ENCODE results near the gene LRRC2. TPM values are rescaled to one million over a fixed set of nuclear protein-coding genes. Genes with fewer than 3 reads are reported as not detected.

LRRC2 gene
- total RNA-seq, 3 donors from 2014 or later: 1.5 to 13.8 (median 2.0) TPM

DNA sequence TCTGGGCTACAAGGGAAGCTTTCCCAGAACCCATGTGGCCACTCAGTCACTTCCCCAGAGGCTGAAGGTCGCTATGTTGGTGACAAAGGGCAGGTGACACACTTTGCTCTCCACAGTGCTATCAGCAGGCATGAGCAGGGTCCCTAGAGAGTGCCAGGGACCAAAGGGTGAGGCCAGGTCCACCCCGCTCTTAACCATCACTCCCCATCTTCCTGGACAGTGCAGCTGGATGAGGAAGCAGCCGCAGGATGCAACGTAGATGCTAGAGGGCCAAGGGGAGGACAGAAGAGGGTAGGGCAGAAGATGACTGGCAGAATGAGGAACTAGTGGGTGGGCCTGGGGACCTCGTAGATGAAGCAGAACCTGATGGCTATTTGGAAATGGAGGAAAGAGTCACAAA lies 87.8 kb downstream of the LRRC2 start:
- no peaks in the 10 kb centered on the region for H3K36me3 ChIP-seq
- no peaks in the 10 kb centered on the region for H3K9me3 ChIP-seq
- no peaks in the 10 kb centered on the region for H3K27me3 ChIP-seq
- no peak overlapping the region for H3K27ac ChIP-seq
- intact Hi-C loops (cut with DNase I; ENCODE audit: low total_unique reads): no loop called here
- TF ChIP-seq POLR2A (IDR thresholded peaks at IDR 0.05) (no peak), POLR2AphosphoS5 (IDR thresholded peaks at IDR 0.05) (no peak)
- TF ChIP-seq, protein P1, sequence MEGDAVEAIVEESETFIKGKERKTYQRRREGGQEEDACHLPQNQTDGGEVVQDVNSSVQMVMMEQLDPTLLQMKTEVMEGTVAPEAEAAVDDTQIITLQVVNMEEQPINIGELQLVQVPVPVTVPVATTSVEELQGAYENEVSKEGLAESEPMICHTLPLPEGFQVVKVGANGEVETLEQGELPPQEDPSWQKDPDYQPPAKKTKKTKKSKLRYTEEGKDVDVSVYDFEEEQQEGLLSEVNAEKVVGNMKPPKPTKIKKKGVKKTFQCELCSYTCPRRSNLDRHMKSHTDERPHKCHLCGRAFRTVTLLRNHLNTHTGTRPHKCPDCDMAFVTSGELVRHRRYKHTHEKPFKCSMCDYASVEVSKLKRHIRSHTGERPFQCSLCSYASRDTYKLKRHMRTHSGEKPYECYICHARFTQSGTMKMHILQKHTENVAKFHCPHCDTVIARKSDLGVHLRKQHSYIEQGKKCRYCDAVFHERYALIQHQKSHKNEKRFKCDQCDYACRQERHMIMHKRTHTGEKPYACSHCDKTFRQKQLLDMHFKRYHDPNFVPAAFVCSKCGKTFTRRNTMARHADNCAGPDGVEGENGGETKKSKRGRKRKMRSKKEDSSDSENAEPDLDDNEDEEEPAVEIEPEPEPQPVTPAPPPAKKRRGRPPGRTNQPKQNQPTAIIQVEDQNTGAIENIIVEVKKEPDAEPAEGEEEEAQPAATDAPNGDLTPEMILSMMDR (IDR thresholded peaks at IDR 0.05): no peak
- H3K4me3 ChIP-seq: no peak overlapping the region
- no peaks in the 10 kb centered on the region for H3K4me1 ChIP-seq
- DNase-seq (ENCODE audit: low spot score in 2 of 2): peak in 1 of 2 donors; percentile 28

DNA sequence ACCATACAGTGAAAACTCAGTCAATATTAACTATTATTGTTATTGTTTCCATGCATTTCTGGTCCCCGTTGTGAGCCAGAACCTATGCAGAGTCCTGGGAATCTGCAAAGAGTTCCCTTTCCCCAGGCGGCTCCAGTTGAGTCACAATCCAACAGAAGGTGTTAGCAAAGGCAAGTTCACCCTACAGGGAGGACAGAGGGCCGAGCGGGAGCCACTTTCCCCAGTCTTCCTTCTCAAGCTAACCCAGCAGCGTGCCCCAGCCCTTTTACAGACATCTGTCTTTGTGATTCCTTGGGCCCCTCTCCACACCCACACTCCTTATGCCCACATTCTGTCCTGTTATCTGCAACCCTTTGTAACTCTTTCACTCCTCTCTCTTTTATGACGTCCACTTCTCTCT lies 88.3 kb downstream of the LRRC2 start:
- intact Hi-C loops (cut with DNase I; ENCODE audit: low total_unique reads): no loop called here
- no peaks in the 10 kb centered on the region for H3K27me3 ChIP-seq
- no peaks in the 10 kb centered on the region for H3K9me3 ChIP-seq
- no peak overlapping the region for H3K4me3 ChIP-seq
- DNase-seq (ENCODE audit: low spot score in 2 of 2): peak in 1 of 2 donors; percentile 27
- TF ChIP-seq, protein P1 (IDR thresholded peaks at IDR 0.05): no peak
- TF ChIP-seq POLR2AphosphoS5 (IDR thresholded peaks at IDR 0.05): no peak
- no peak for TF ChIP-seq POLR2A (IDR thresholded peaks at IDR 0.05)
- no peaks in the 10 kb centered on the region for H3K4me1 ChIP-seq
- no peaks in the 10 kb centered on the region for H3K36me3 ChIP-seq
- H3K27ac ChIP-seq: no peak overlapping the region

DNA sequence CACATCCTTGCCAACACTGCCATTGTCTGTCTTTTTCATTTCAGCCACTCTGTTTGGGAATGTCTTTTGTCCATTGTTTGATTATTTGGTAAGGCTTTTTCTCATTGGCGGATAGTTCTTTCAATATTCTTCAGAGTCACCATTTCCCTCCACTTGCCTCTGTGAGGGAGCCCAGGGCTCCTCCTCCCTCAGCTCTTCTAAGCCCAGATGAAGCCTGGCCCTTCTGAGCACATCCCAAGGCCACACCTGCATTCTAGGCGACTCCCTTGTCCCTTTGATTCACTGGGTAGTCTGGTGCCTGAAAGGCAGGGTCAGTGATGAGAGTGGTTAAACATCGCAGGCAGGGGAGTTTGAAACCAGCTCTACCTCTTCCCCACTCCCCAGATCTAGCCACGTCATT lies 89.0 kb downstream of the LRRC2 start:
- DNase-seq (ENCODE audit: low spot score in 2 of 2): no peak
- intact Hi-C loops (cut with DNase I; ENCODE audit: low total_unique reads): no loop called here
- H3K4me3 ChIP-seq: no peak overlapping the region

DNA sequence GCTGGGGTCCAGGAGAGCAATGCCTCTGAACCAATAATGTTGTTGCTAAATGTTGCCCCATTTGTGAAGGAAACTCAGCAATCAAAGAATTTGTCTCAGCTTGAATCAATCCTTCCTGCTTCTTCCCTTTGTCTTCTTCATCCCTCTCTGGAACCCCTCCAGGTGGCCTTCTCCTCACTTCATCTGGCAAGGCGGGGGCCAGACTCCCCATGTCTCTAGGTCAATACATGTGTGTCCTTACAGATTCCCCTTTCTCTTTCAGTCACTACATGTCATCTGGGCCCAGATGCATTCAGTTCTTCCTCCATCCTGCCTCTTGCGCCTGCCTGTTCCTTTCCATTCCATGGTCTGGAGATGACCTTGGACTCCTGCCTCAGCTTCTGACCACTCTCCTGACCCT lies 93.4 kb downstream of the LRRC2 start:
- peak in 1 of 2 donors; percentile 9 for DNase-seq (ENCODE audit: low spot score in 2 of 2)
- no peaks in the 10 kb centered on the region for H3K36me3 ChIP-seq
- no peak overlapping the region for H3K27ac ChIP-seq
- H3K4me1 ChIP-seq: no peaks in the 10 kb centered on the region
- H3K4me3 ChIP-seq: no peak overlapping the region
- no peaks in the 10 kb centered on the region for H3K27me3 ChIP-seq
- TF ChIP-seq POLR2AphosphoS5 (IDR thresholded peaks at IDR 0.05): no peak
- TF ChIP-seq, protein P1 (IDR thresholded peaks at IDR 0.05): no peak
- TF ChIP-seq POLR2A (IDR thresholded peaks at IDR 0.05): no peak
- intact Hi-C loops (cut with DNase I; ENCODE audit: low total_unique reads): no loop called here
- H3K9me3 ChIP-seq: no peaks in the 10 kb centered on the region

More for the DNA sequence above, 89.0 kb downstream of the LRRC2 start:
- Histone ChIP-seq H3K9me3 (no peaks in the 10 kb centered on the region), H3K4me1 (no peaks in the 10 kb centered on the region), H3K27me3 (no peaks in the 10 kb centered on the region), H3K27ac (no peak overlapping the region), H3K36me3 (no peaks in the 10 kb centered on the region)
- TF ChIP-seq, protein P1 (IDR thresholded peaks at IDR 0.05): no peak
- TF ChIP-seq POLR2AphosphoS5 (IDR thresholded peaks at IDR 0.05) (no peak), POLR2A (IDR thresholded peaks at IDR 0.05) (no peak)

DNA sequence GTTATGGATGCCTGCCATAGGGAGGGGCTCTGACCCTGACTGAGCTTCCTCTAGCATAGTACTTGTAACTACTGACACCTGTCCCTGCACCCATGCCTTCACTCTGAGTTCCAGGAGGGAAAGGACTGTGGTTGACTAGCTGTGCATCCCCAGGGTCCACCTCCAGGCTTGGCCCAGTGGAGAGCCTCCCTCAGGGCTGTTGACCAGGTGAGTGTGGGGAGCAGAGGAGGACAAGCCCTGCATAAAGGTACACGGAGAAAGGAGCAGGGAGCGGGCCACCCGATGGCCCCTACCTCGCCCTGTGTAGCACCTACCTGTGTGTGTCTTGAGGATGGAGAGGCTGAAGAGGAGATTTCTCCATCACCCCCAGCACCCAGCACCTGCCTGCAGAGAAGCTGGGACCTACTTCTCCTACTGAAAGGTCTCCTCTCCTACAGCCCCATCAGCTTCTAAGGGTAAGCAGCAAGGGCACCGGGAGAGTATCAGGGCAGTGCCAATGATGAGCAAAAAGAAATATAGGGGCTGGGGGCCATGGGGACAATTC lies 94.7 kb downstream of the LRRC2 start:
- H3K27ac ChIP-seq: no peak overlapping the region
- H3K36me3 ChIP-seq: no peaks in the 10 kb centered on the region
- no peaks in the 10 kb centered on the region for H3K4me1 ChIP-seq
- DNase-seq (ENCODE audit: low spot score in 2 of 2): no peak
- TF ChIP-seq, protein P1 (IDR thresholded peaks at IDR 0.05): no peak
- TF ChIP-seq POLR2AphosphoS5 (IDR thresholded peaks at IDR 0.05) (no peak), POLR2A (IDR thresholded peaks at IDR 0.05) (no peak)
- H3K4me3 ChIP-seq: no peak overlapping the region
- intact Hi-C loops (cut with DNase I; ENCODE audit: low total_unique reads): no loop called here
- H3K9me3 ChIP-seq: no peaks in the 10 kb centered on the region
- H3K27me3 ChIP-seq: no peaks in the 10 kb centered on the region

Data from breast epithelium (tissue), 4 donors.